ENCODE measurements around the gene OTULINL.

GRCh38 chr5:14588145-14588544, 6.6 kb downstream of the OTULINL start:
- TF ChIP-seq POLR2A (IDR thresholded peaks at IDR 0.05), result no peak
- TF ChIP-seq, protein P1, sequence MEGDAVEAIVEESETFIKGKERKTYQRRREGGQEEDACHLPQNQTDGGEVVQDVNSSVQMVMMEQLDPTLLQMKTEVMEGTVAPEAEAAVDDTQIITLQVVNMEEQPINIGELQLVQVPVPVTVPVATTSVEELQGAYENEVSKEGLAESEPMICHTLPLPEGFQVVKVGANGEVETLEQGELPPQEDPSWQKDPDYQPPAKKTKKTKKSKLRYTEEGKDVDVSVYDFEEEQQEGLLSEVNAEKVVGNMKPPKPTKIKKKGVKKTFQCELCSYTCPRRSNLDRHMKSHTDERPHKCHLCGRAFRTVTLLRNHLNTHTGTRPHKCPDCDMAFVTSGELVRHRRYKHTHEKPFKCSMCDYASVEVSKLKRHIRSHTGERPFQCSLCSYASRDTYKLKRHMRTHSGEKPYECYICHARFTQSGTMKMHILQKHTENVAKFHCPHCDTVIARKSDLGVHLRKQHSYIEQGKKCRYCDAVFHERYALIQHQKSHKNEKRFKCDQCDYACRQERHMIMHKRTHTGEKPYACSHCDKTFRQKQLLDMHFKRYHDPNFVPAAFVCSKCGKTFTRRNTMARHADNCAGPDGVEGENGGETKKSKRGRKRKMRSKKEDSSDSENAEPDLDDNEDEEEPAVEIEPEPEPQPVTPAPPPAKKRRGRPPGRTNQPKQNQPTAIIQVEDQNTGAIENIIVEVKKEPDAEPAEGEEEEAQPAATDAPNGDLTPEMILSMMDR (IDR thresholded peaks at IDR 0.05), result no peak

Data from right lobe of liver (tissue), 4 donors.